ENCODE measurements around the gene MAP2K5.

The MAP2K5 gene

GRCh38 chr15:67521783-67522568 is 20.5 kb upstream of the MAP2K5 start:
- DNase-seq, result no peak

DNA sequence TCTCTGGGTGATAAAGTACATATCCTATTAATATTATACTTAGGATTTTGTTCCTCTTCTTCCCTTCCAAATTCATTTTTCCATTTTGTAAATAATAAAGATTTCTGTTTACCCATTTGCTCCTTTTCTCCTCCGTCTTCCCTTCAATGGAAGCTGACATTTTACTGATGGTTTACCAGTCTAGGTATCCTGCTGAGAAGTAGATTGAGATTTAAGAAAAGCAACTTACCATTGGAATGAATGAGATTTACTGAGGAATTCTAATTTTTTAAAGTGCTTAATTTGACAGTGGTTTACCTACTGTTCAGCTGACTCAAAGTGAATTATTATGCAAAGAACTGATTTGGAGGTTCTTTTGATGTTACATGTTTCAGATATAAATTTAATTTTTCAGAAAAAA is 19.2 kb upstream of the MAP2K5 start:
- no peak for DNase-seq

GRCh38 chr15:67524235-67524634 is 18.3 kb upstream of the MAP2K5 start:
- no peak for DNase-seq

DNA sequence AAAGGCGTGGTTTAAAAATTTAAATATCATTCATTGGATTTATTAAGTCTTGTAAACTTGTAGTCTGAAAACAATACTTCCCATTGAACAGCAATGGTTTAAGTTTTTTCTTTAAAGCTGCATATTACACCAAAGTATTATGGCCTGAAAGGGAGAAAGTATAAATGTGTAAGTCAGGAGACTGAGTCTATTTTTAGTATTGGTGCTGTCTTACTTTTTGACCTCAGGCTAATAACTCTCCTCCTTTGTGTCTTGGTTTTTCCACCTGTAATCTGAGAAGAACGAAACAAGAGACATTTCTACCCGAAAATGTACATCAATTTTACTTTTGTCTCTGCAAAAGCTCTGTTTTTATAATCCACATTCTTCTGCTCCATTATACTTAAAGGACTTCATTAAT is 14.0 kb upstream of the MAP2K5 start:
- no peak for DNase-seq

GRCh38 chr15:67531379-67531914 is 11.1 kb upstream of the MAP2K5 start:
- DNase-seq, result no peak

DNA sequence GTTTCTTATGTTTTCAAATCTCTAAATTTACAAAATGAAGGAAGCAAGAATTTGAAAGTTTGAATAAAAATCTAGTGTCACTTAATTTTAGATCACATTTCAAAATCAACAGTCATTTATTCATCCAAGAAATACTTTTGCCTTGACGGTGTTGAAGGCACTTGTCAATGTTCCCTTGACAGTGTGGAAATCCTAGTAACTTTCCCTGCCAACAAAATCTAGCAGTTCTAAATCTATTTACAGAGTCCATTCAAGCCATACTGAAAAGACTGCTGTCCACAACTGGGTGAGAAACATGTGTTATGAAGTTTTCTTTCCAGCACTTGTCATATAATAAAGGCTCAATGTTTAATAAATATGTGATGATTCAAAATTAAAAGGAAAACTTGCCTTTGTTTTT is 8.6 kb upstream of the MAP2K5 start:
- DNase-seq, result no peak

GRCh38 chr15:67534360-67534759 is 8.1 kb upstream of the MAP2K5 start:
- no peak for DNase-seq

- no peak for DNase-seq
Observed at GRCh38 chr15:67537771-67538170, 4.7 kb upstream of the MAP2K5 start.

DNA sequence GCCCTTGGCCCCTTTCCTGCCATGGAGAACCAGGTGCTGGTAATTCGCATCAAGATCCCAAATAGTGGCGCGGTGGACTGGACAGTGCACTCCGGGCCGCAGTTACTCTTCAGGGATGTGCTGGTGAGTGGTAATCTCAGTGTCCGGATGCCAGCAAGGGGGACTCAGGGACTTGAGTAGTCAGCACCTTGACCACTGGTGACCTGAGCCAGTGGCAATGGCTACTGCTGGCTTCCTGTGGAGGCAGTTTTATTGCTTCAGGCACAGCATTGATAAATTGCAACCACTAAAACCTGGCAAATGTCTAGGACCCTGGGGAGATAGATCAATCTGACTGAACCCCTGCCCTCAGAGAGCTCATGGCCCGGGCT is 830 bp downstream of the MAP2K5 start:
- no peak for DNase-seq

GRCh38 chr15:67544475-67544874 is 2.0 kb downstream of the MAP2K5 start:
- DNase-seq, result no peak

DNA sequence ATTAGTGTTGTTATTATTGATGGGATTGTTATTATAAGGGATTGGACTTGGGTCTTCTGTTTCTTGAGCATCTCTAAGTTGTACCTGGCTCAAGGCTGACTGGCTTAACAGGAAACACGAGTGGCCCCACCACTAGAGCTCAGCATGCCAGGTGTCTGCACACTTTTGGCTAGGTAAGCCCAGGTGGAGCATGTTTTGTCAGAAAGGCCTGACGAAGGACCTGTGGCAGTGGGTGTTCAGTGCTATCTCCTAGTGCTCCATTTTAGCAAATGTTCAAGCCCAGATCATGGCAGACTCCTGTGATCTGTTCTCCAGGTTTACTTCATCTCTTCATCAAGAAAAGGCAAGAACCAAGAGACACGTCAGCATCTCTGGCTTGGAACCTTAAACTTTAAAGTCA is 3.4 kb downstream of the MAP2K5 start:
- DNase-seq, result no peak

GRCh38 chr15:67547064-67547463 is 4.6 kb downstream of the MAP2K5 start:
- no peak for DNase-seq

DNA sequence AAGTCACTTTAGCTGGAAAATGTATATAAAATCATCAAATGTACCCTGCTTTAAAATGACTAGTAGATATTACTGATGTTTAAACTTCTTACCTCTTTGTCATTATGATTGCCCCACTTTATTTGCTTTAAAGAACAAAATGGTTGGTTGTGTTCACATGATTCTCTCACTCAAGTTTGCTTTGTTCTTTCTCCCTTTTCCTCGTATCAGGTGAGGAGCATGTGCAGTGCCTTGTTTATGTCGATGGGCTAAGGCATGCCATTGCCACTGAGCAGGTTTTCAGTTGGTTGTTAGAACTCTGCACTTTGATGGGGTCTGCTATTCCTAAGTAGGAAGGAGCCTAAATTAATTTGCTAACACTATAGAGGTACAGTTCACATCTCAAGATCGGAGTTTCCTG is 5.3 kb downstream of the MAP2K5 start:
- no peak for DNase-seq

- no peak for DNase-seq
Observed at GRCh38 chr15:67548236-67548852, 5.8 kb downstream of the MAP2K5 start.

- DNase-seq, result no peak
Observed at GRCh38 chr15:67548862-67549651, 6.6 kb downstream of the MAP2K5 start.

DNA sequence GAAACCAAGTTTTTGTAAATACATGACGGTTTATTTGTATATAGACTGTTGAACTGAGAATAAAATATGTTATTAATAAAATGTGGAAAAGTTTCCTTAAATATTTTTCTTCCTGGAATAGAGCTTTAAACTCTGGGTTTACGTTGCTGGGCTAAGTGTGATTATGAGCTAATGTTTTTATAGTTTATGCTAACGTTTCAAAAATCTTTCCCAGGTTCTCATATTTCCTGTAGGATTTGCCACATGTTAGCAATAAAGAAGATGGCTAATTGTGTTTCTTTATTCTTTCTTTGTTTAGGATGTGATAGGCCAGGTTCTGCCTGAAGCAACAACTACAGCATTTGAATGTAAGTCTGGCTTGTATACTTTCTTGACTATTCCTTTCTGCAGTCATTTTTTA is 7.2 kb downstream of the MAP2K5 start:
- no peak for DNase-seq

- no peak for DNase-seq
Observed at GRCh38 chr15:67550522-67550921, 8.0 kb downstream of the MAP2K5 start.

DNA sequence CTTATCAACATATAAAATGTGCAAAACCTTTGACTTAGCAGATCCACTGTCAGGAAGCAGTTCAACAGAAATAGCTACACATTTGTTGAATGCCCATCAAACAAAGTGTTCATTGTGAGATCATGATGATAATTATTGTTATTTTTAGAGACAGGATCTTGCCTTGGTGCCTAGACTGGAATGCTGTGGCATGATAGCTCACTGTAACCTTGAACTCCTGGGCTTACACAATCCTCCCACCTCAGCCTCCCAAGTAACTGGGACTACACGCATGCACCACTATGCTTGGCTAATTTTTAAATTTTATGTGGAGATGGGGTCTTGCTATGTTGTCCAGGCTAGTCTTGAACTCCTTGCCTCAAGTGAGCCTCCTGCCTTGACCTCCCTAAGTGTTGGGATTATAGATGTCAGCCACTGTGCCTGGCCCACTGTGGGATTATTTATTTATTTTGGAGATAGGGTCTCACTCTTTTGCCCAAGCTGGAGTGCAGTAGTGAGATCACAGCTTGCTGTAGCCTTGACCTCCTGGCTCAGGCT is 8.8 kb downstream of the MAP2K5 start:
- no peak for DNase-seq

- DNase-seq, result no peak
Observed at GRCh38 chr15:67554580-67554979, 12.1 kb downstream of the MAP2K5 start.

- DNase-seq, result no peak
Observed at GRCh38 chr15:67556976-67557570, 14.6 kb downstream of the MAP2K5 start.

- DNase-seq, result no peak
Observed at GRCh38 chr15:67558502-67558901, 16.0 kb downstream of the MAP2K5 start.

- DNase-seq, result no peak
Observed at GRCh38 chr15:67559158-67559557, 16.7 kb downstream of the MAP2K5 start.

- DNase-seq, result no peak
Observed at GRCh38 chr15:67559576-67559975, 17.1 kb downstream of the MAP2K5 start.

All from activated CD8-positive, alpha-beta memory T cell treated with anti-CD3 and anti-CD28 coated beads, Interleukin-2, amount 50 U/mL, for 4 hours (primary cell).